GM18873 (cell line): ENCODE data around the gene IRF2BP2.
"Not testable (repeated sequence)": the region's sequence is repeated elsewhere in the genome, so short reads cannot be mapped to it uniquely, and the experiment has no call there.

Source experiments
- ATAC-seq: cut with Tn5 transposase; IDR thresholded peaks from one replicate; pipeline ENCODE4 v1.9.1; 2021; ENCODE audit warnings: mild to moderate bottlenecking, moderate library complexity, moderate number of reproducible peaks; ENCODE audit not compliant: unreplicated experiment, low FRiP score

Gene IRF2BP2

DNA sequence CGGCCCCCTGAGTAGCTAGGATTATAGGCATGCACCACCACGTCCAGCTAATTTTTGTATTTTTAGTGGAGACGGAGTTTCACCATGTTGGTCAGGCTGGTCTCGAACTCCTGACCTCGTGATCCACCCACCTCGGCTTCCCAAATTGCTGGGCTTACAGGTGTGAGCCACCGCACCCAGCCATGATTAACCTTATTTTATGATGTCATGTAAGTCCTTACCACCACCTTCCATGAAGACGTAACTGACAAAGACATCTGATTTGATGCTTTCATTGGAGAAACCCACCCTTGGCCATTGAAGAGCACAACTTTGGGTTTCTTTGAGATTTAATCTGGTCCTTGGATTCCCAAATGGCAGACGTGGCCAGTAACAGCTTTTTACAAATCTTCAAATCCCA is 24.9 kb upstream of the IRF2BP2 start:
- not testable (repeated sequence) for ATAC-seq

DNA sequence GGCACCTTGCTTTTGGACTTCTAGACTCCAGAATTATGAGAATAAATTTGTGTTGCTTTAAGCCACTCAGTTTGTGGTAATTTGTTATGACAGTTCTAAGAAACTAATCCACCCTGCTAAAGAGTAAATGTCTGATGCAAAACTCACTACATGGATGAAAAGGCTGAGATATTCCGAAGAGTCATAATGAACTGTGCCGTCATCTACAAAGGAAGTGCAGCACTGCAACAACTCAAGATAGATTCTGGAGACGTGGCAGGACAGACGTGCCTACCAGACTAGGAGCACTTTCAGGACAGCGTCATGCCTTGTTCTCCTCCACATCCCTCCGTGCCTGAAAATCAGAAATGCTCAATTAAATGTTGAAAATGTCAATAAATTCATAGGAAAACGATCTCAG is 24.4 kb upstream of the IRF2BP2 start:
- no peak for ATAC-seq

DNA sequence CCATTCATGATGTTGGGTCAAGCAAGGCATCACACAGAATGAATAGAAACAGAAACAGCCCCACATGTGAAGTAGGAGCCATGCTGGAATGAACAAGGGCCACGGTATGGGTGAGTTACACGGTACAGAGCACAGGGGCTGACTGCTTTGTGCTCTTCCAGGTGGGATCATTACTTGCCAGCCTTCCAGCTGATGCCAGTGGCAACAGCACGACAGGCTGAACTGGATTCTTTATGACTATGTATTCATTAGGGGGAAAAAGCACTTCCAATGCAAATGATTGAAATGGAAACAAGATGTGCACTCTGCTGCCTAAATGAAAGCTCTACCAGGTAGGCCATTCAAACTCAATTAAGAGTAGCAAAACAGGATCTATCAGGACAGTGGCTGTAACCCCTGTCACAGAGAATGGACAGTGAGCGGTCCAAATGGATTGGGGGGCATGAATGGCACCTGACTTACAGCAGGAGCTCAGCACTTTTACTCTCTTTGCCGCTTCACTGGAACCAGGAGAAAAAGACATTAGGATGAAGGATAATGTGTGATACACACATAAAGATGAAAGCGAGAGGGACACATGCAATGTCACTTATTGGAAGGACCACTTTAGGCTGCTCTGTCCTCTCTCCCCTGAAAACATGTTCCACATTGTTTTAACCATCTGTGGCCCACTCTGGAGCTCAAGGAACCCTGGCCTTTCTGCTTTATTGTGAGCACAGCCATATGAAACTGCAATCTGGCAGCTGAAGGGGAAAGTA is 23.4 kb upstream of the IRF2BP2 start:
- ATAC-seq = no peak

- ATAC-seq = no peak
Observed at GRCh38 chr1:234632225-234632624, 22.2 kb upstream of the IRF2BP2 start.

DNA sequence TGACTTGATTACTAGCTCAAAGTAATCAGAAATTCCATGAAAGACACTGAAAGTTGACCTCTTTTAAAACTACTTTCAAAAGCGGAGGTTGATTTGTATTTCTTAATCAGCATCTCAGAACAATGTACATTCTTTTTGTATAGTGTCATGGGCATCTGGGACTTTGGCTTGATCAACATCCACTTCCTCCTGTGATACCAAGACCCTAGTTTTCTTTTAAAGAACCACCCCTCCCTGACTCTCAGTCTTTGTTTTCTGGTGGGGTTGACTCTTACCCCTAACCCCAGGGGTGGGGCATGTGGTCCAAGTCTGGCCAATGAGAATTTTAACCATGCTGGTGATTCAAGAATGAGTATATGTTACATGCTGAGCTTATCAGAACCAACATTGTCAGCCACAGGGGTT is 21.7 kb upstream of the IRF2BP2 start:
- ATAC-seq = no peak

- no peak for ATAC-seq
Observed at GRCh38 chr1:234629026-234629425, 19.0 kb upstream of the IRF2BP2 start.

DNA sequence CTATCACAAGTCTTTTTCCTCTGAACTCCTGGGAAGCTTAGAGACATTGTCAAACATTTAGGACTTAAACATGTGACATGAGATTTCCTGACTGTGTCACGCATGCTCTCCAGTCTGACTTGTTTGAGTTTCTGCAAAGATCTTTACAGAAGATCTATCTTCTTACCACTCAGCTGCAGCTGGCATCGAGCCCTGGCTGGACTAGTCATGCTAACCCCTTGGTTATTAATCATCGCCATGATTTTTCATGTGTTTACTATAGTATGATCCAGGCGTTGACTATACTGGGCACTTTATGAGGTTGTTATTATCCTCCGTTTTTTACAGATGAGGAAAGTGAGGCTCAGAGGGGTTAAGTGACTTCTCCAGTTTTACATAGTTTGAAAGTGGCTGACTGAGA is 18.1 kb upstream of the IRF2BP2 start:
- no peak for ATAC-seq

GRCh38 chr1:234627009-234627950 is 17.3 kb upstream of the IRF2BP2 start:
- ATAC-seq = no peak

GRCh38 chr1:234626391-234626790 is 16.4 kb upstream of the IRF2BP2 start:
- ATAC-seq = no peak

GRCh38 chr1:234624724-234625117 is 14.7 kb upstream of the IRF2BP2 start:
- ATAC-seq = no peak

DNA sequence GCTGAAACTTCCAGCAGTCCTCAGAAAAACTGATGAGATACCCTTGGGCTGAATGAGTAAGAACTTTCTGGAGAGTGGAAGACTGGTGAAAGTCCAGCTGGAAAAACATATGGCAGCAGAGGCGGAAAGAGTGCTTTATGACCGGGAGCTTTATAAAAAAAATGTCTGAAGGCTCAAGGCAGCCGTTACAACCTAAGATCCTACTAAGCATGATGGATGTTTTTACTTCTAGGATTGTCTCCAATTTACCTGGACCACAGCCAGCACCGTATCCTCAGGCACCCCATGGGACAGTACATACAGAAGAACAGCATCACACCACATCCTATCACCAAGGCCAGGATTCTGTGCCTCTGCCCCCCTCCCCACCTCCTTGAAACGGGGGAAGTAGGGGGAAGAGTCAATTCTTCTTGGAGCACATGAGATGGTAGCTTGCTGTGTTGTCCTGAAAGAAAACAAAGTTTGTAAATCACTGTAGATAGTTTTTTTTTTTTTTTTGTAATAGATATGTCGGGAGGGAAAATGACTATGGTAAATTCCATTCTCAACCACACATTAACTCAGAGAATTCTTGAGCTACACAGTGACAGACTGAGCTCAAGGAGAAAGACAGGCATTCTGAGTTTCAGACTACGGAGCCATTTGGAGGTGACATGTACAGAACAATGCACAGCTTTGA is 11.8 kb upstream of the IRF2BP2 start:
- no peak for ATAC-seq

DNA sequence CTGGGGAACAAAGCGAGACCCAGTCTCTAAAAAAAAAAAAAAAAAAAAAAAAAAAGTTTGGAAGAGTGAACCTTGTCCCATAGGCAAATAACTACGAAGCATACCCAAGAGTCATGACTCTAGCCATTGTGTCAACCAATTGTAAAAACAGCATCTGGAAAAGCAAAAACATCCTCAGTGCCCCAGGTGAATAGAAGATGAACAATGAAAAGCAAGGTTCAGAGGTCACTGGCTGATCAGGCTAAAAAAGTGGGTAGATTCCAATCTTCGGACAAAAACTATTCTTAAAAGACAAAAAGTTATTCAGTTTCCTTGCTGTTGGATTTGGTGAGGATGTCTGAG is 11.1 kb upstream of the IRF2BP2 start:
- no peak for ATAC-seq

DNA sequence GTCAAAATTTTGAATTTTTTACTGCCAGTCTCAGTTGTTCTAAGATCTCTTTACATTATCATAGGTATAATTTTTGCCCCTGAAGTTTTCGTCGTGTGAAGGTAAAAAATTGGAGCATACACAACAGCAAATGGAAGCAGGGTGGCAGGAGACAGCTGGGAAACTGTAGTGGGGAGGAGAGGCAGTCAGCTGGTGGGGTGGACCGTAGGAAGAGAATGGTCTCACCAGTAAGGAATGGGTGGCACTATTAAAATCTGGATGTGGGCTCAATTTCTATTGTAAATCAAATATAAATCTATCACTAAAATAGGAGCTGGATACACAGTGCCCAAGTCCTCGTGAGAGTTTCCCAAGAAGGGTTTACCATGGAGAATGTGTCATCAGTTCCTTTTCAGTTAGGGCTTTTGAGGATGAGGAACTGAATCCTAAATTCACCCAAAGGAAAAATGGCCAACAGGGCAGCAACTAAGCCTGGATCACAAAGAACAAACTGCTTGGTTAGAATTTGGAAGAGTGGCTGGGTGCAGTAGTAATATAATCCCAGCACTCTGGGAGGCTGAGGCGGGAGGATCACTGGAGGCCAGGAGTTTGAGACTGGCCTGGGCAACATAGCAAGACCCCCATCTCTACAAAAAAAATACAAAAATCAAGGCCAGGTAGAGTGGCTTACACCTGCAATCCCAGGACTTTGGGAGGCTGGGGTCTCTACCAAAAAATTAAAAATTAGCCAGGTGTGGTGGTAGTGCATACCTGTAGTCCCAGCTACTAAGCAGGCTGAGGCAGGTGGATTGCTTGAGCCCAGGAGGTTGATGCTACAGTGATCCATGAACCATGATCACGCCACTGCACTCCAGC is 10.5 kb upstream of the IRF2BP2 start:
- ATAC-seq = no peak

DNA sequence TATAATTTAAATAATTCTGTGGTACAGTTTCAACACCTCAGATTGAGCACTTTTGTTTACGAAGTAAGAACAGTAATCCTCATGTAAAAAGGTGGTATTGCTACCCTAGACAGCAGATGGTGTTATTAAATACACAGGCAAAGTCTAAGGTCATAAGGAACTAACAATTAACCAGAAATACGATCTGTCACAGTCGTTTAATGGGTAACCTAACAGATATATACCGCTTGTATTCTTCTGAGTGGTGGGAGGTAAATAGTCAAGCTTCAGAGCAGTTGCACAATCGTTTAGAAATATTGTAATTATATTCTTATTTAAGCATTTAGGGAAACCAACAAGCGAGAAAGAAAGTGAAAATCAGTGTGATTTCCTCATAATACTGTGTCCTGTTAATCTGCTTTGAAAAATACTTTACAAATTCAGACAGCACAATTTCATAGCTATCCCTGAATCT is 9.8 kb upstream of the IRF2BP2 start:
- no peak for ATAC-seq

- no peak for ATAC-seq
Observed at GRCh38 chr1:234619071-234619480, 9.1 kb upstream of the IRF2BP2 start.

DNA sequence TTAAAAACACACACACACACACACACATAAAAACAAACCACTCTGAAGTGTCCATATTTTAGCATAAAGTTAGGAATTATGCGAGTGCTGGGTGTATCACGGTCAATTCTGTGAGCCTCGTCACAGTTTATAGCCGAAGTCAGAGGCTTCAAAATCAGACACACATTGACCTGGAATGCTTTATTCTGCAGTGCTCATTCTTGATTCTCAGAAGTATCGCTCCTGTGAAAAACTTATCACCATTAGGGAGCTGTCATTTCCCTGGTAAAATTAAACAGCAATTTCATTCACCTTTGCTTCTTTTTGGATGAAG is 8.7 kb upstream of the IRF2BP2 start:
- ATAC-seq = no peak

DNA sequence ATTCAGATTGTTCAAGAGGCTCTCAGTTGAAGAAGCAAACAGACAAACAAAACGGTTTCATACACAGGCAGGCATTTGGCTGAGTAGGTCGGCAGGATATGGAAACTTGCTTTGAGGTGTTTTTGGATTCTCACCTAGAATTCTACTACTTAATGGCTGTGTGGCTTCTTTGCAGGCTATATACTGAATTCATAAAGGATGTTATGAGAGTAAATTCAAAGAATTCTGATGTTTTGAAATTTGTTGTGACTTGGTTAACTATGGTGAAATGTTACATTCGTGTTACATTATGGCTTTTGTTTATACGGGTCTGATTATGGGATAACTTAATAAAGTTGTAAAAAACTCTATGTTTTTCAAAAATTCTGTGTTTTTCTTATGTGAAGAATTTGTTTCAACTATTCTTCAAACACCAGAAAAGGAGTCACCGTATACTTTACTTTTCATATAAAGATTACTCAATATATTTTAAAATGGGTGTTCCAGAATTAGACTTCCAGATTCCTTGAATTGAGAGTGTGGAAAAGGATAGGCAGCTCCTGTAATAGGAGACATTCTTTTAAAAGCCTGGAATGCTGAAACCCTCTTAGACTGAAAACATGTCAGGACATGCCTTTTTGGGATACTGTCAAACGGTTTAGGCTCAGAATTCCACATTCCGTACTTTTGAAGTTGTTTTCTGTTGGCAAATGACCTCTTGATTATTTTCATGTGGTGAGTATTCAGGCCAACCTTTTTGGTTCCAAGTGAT is 8.2 kb upstream of the IRF2BP2 start:
- no peak for ATAC-seq

DNA sequence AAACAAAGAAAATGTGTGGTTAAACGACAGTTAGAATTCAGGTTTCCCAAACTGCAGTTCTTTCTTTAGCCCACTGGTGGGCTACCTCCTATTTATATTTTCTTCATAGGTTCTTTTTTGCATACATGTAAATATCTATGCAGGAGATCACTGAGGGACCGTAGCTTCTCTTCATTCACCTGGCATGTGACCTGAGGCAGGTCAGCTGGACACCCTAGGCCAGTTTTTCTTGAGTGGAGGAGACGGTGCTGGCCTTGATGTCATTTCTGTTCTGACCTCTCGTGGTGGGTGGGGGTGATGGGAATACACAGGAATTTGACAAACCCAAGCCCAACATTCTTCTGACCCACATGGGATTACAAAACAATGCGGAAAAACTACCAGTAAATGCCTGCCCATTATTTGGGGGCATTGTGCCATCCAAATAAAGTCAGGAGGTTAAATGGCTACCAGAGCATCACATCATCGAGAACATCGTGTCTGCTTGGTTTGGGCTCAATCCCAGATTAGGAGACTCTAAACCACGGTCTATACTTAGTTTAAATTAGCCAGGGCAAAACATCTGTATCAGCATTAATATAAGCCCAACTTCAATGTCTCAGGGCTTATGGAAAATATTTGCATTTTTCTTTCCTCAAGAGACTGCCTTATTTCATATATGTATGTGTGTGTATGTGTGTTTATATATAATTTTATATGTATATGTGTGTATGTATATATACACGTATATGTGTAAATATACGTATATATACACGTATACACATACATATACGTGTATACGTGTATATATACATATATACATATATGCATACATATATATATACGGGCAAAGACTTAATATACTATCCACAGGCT is 7.4 kb upstream of the IRF2BP2 start:
- ATAC-seq = no peak

DNA sequence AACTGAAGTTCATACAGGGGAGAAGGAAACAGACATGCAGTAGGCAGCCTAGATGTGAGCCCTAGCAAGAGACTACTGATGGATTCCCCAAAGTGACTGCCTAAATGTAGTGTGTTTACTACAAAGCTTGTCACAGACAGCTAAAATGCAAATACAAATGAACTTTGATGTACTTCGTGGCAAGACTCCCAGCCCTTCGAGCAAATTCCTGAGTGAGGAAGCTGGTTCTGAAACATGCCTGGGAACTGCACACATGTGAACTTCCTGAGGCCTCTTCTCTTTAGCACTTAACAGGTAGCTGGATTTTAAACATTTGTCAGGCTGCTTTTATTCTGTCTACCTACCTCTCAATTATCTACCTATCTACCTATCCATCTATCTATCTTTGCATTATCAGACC is 6.7 kb upstream of the IRF2BP2 start:
- ATAC-seq = no peak
